Fibroblast of the aortic adventitia (primary cell): Measurements from ENCODE around the gene HHAT. TPM values are rescaled to one million over a fixed set of nuclear protein-coding genes. Genes with fewer than 3 reads are reported as not detected.

ENCODE experiments used
- DNase-seq: peaks from one replicate; pipeline ENCODE4 v3.0.0-alpha.2; 2010; ENCODE audit warnings: low read depth
- H3K4me3 ChIP-seq: 2 replicates; pipeline ENCODE4 v1.5.1; 2011; ENCODE audit warnings: low read depth, mild to moderate bottlenecking, control low read depth, low read length, moderate library complexity
- total RNA-seq: library from RNA; depleted of rRNA; stranded (reverse); fragments of >200 nt; gene quantifications from 2 replicates; pipeline ENCODE4 v1.2.3, GENCODE V29; 2012; ENCODE audit warnings: low replicate concordance
- TF ChIP-seq, protein P1 (sequence below): IDR thresholded peaks from 2 replicates; pipeline ENCODE4 v1.5.1; 2011; ENCODE audit warnings: mild to moderate bottlenecking, low read length, control low read depth, inconsistent platforms; ENCODE audit not compliant: insufficient read depth

Gene HHAT
- total RNA-seq, 1 donor, result 8.5 TPM

DNA sequence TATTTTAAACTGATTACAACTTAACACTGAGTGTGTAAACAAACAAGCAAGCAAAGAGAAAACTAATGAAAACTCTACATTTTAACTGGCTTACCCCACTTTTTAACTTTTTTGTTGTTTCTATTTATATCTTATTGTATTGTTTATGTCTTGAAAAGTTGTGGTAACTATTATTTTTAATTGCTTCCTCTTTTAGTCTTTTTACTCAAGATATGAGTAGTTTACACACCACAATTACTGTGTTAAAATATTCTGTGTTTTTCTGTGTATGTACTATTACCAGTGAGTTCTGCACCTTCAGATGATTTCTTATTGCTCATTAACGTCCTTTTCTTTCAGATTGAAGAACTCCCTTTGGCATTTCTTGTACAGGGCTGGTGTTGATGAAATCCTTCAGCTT lies 4.7 kb upstream of the HHAT start:
- no peak overlapping the region for H3K4me3 ChIP-seq
- TF ChIP-seq, protein P1, sequence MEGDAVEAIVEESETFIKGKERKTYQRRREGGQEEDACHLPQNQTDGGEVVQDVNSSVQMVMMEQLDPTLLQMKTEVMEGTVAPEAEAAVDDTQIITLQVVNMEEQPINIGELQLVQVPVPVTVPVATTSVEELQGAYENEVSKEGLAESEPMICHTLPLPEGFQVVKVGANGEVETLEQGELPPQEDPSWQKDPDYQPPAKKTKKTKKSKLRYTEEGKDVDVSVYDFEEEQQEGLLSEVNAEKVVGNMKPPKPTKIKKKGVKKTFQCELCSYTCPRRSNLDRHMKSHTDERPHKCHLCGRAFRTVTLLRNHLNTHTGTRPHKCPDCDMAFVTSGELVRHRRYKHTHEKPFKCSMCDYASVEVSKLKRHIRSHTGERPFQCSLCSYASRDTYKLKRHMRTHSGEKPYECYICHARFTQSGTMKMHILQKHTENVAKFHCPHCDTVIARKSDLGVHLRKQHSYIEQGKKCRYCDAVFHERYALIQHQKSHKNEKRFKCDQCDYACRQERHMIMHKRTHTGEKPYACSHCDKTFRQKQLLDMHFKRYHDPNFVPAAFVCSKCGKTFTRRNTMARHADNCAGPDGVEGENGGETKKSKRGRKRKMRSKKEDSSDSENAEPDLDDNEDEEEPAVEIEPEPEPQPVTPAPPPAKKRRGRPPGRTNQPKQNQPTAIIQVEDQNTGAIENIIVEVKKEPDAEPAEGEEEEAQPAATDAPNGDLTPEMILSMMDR, result no peak
- DNase-seq, result no peak

DNA sequence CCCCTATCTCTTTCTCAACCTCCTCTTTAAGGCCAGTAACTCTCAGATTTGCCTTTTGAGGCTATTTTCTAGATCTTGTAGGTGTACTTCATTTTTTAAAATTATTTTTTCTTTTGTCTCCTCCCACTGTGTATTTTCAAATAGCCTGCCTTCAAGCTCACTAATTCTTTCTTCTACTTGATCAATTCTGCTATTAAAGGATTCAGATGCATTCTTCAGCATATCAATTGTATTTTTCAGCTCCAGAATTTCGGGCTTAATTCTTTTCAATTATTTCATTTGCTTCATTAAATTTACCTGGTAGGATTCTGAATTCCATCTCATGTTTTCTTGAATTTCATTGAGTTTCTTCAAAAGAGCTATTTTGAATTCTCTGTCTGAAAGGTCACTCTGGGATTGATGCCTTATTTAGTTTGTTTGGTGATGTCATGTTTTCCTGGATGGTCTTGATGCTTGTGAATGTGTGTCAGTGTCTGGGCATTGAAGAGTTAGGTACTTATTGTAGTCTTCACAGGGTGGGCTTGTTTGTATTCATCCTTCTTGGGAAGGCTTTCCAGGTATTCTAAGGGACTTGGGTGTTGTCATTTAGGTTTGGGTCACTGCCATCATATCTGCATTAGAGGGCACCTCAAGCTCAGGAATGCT lies 3.6 kb upstream of the HHAT start:
- no peak for DNase-seq
- TF ChIP-seq, protein P1, result no peak
- H3K4me3 ChIP-seq, result no peak overlapping the region

DNA sequence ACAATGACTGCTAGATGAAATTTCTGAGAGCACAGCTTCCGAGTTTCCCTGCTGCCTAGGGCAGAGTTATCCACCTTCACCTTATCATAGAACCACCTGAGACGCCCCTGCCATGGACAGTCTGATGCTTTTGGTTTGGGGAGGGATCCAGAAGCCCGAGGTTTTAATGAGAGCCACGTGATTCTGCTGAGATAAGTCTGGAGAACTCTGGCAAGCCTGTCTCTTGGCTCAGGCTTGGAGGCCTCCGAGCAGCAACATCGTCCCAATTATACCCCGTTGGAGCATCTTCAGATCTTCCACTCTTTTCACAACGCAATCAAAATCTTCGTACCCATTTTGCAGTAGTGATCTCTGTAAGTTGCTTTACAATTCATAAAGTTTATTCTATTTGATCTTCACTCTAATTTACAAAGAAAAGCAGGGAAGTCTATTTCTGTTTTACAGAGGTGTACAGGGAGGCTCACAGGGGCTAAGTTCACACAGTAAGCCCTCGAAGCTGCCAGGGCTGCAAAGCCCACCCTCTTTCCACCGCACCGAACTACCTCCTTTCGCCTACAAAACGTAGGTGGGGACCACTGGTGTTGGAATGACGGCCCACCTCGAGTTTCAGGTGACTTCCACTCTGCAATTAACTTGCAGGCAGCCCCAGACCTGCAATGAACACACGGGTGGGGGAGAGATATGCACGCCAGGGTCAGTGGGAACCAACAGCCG lies 513 bp upstream of the HHAT start:
- TF ChIP-seq, protein P1, result no peak
- H3K4me3 ChIP-seq, result peak overlapping the region; percentile 73
- DNase-seq, result no peak

DNA sequence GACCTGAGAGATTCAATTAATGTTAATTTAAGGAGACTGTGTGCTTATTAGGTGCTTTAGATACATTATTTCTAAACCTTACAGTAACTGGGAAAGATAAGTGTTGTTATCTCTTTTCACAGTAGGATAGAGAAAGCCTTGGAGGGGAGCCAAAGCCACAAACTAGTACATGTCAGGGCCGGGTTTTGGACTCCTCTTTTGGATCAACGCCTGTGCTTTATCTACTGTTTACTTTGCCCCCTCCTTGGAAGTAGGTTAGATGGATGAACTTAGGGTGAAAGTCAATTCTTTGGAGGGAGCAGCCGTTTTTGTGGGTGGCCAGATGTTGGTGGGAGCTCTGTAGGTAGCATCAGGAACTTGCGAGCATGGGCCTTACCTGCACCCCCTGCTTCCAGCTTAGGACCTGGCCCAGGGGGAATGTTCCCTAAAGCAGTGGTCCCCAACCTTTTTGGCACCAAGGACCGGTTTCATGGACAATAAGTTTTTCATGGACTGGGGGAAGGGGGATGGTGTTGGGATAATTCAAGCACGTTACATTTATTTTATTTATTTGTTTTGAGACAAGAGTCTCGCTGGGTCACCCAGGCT lies 1.7 kb downstream of the HHAT start:
- no peak overlapping the region for H3K4me3 ChIP-seq
- peak; percentile 40 for DNase-seq
- TF ChIP-seq, protein P1, result no peak

DNA sequence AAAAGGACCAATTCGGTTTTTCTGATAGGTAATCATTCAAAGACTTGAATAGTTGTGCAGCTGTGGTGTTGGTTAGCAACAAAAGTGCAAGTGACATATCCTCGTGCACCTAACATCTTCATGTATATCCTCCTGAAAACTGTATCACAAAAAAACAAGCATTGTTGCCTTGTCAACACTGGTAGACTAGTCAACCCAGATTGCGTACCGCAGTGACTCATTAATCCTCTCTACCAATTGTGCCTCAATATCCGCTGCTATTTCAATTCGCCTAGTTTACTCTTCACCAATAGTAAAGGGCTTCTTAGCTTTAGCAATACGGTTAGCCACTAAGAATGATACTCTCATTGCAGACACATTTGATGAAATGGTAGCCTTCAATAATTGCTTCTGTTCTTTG lies 3.5 kb downstream of the HHAT start:
- TF ChIP-seq, protein P1, result no peak
- DNase-seq, result no peak
- no peak overlapping the region for H3K4me3 ChIP-seq

DNA sequence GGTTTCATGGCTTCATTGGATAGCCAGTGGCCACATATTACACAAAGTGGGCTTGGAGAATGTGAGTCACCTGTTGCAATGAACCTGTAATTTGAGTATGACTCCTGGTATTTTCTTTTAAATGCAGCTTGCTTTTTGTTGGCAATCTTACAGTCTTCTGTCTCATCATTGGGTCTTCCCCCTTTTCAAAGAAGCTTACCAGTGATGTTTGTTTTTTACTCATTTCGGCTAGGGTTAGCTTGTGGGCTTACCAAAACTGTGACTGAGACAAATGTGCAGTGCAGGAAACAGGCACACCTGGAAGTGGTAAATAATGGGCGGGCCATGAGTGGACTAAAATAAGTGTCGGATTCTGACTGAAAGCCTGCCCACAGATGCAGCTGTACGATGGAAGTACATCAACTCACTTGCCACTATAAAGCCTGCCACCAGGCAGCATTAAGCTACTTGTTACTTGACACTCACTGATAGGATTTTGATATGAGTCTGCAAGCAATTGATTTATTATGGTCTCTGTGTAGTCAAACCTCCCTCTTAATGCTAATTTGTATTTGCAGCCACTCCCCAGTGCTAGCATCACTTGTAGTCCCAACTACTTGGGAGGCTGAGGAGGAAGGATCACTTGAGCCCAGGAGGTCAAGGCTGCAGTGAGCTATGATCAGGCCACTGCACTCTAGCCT lies 4.2 kb downstream of the HHAT start:
- TF ChIP-seq, protein P1, result no peak
- DNase-seq, result no peak

More for the DNA sequence above, 4.2 kb downstream of the HHAT start:
- no peak overlapping the region for H3K4me3 ChIP-seq
